HuH-7 (cell line): ENCODE measurements around the gene FBXO45.
A peak's percentile ranks its signal among the peaks of the same experiment; 100 is the strongest.
"Not testable (repeated sequence)": the region's sequence is repeated elsewhere in the genome, so short reads cannot be mapped to it uniquely, and the experiment has no call there.

ENCODE experiments used
- DNase-seq: peaks from one replicate; pipeline ENCODE4 v3.0.0; 2011; ENCODE audit warnings: low spot score

FBXO45 gene, protein sequence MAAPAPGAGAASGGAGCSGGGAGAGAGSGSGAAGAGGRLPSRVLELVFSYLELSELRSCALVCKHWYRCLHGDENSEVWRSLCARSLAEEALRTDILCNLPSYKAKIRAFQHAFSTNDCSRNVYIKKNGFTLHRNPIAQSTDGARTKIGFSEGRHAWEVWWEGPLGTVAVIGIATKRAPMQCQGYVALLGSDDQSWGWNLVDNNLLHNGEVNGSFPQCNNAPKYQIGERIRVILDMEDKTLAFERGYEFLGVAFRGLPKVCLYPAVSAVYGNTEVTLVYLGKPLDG

DNA sequence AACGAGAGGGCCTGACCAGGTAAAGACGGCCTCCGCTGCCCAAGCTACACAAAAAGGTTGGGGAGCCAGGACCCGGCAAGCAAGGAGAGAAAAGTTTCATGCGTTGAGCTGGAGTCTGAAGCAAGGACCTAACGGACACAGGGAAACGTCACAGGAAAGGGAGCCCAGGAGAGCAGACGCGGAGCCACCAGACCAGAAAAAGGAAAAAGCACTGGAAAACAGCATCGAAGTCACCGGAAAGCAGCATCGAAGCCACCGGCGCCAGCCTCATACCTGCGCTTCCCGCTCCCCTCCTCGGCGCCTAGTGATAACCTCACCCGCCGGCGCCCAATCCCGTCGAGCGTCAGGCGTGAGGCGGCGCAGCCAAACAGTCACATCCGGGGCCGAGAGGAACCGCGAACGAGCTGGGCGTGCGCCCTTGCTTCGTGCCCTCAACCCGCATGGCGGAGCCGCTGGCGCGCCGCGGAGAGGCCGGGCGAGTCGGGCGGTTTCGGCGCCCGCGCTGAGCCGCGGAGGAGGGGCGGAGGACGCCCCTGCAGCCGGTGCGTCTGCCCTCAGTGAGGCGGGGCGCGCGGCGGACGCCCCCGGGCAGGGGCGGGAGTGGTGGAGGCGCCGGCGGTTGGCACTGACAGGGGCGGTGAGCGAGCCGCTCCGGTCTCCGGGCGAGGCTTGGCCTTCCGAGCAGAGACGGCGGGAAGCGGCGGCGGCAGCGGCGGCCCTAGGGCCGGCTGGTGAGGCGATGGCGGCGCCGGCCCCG is at the start of gene FBXO45, which contains the start of gene WDR53:
TSS of gene FBXO45 (plus strand) at position 415 of the 757 bp plus-strand sequence. CDS start at position 740, 325 bp downstream.
TSS of gene WDR53 (minus strand) at position 309 of the 757 bp plus-strand sequence. CDS start 7,079 bp downstream, outside the sequence.
- DNase-seq = peak; percentile 92

DNA sequence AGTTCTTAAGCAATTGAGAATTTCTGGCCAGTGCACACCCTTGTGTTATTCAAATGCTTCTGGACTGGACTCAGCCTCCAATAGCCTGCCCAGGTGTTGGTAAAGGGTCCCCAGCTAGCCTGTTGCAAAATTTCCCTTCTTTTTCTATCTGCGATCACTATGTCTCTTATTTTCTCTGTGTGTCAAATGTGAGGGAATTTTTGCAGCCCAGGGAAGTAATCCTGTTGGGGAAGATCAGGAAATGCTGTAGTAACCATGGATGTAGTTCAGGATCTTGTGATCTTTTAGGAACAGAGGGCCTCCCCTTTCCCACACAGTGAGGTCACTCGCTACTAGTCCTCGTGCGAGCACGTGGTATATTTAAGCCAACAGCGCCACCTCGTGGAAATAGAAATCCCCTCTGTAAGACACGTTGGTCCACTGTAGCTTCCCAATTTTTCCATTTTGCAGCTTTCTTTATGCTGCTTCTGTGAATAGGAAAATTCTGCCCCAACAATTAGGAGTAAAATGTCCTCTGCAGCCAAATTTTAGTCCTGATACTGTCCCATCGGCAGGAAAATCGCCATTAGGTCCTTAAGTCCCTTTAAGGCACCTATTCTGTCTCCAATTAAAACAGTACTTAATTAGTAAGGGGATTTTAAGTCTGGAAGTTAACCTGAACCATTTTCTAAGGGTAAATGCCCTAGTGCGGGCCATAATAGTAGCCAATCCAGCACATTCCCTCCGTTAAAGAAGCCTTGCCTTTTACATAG is 49.3 kb upstream of the FBXO45 start:
- peak; percentile 48 for DNase-seq

DNA sequence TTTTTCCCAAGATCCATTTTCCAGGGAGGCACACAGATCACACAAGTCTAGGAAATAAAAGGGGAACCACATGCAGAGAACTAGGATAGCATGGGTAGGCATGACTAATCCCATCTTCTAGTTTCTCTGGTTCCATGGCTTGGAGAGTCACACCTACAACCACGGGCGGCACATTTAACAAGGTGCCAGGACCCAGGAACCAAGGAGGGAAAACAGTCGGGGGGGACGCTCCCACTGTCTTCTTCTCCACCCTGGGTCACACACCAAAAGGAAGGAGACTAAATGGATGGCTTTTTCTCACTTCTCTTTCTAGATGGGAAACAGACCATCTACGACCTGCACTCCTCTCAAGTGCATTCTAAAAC is 48.8 kb upstream of the FBXO45 start:
- DNase-seq = no peak

DNA sequence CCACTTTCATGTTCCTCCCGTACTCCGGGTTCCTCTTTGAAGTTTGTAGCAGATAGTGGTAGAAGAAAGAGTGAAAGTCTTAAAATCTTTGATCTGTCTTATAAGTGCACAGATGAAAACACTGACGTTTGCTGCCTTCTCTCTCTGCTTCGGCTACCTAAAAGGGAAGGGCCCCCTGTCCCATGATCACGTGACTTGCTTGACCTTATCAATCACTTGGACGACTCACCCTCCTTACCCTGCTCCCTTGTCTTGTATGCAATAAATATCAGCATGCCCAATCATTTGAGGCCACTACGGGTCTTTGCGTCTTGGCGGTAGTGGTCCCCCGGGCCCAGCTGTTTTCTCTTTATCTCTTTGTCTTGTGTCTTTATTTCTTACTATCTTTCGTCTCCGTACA is 47.2 kb upstream of the FBXO45 start:
- DNase-seq = not testable (repeated sequence)

DNA sequence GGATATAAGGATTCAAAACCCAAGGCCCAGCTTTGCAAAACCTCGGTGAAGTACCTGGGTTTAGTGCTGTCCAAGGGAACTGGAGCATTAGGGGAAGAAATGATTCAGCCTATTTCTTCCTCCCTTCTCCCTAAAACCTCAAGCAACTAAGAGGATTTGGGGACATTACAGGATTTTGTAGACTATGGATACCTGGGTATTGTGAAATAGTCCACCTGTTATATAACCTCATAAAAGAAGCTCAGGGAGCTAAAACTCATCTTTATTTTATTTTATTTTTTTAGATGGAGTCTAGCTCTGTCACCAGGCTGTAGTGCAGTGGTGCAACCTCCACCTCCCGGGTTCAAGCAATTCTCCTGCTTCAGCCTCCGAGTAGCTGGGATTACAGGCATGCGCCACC is 44.6 kb upstream of the FBXO45 start:
- DNase-seq = no peak

DNA sequence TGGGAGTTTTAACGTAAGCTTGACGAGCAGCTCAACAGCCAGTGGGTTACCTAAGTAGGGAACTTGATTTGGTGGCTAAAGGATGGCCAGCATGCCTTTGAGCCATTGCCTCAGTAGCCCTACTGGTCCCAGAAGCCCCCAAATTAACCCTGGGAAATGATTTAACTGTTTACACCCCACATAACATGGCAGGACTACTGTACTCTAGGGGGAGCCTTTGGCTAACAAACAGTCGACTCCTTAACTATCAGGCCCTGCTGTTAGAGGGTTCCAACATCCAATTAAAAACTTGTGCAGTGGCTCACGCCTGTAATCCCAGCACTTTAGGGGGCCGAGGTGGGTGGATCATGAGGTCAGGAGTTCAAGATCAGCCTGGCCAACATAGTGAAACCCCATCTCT is 43.9 kb upstream of the FBXO45 start:
- no peak for DNase-seq

DNA sequence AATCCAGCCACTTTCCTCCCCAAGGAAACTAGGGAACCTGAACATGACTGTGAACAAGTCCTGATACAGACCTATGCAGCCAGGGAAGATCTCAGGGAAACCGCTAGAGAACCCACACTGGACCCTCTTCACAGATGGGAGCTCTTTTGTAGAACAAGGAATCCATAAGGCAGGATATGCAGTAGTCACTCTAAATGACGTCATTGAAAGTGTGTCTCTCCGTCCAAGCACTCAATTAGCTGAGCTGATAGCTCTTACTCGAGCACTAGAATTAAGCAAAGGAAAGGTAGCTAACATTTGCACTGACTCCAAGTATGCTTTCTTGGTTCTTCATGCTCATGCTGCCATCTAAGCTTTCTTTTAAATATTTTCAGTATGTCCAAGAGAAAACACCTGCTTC is 43.3 kb upstream of the FBXO45 start:
- no peak for DNase-seq

DNA sequence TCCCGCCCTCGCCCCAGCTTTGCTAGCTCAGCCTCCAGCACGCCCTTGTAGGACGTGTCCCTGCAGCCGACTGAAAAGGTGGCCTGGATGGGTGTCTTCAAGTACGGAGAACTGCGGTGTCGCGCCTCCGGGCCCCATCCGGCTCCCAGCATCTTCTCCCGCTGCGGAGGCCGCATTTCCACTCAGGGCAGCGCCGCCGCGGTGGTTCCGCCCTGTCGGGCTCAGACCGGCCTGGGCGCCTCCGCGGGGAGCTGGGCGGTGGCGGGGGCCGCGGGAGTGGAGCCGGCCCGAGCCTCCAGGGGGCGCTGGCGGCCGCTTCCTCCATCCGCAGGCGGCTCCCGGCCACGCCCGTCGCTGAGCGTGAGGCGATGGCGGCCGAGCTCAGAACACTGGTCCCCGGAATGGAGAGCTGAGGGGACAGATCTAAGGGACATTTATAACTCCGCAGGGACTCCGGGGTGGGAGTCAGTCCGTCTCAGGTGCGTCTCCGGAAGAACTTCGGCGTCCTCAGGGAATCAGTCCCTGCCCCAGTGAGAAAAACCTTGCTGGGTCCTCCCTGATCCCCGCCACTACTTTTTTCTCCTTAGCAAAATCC is 39.7 kb upstream of the FBXO45 start:
- DNase-seq = peak; percentile 79

DNA sequence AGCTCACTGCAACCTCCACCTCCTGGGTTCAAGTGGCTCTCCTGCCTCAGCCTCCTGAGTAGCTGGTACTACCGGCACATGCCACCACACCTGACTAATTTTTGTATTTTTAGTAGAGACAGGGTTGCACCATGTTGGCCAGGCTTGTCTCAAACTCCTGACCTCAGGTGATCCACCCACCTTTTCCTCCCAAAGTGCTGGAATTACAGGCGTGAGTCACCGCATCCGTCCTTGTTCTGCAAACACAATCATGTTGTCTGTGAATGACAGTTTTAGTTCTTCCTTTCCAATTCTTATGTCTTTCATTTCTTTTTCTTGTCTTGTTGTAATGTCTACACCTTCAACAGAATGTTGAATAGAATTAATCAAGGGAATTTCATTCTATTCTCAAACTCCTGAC is 37.0 kb upstream of the FBXO45 start:
- DNase-seq = no peak

DNA sequence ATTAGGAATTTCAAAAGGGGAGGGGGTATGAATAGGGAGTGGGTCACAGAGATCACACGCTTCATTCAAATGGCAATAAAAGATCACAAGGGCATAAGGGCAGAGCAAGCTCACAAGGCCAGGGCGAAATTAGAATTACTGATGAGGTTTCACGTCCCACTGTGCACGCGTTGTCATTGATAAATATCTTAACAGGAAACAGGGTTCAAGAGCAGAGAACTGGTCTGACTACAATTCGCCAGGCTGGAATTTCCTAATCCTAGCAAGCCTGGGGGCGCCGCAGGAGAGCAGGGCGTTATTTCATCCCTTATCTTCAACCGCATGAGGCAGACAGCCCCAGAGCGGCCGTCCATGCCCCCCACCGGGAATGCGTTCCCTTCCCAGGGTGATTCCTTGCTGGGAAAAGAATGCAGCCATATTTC is 35.2 kb upstream of the FBXO45 start:
- DNase-seq = no peak

DNA sequence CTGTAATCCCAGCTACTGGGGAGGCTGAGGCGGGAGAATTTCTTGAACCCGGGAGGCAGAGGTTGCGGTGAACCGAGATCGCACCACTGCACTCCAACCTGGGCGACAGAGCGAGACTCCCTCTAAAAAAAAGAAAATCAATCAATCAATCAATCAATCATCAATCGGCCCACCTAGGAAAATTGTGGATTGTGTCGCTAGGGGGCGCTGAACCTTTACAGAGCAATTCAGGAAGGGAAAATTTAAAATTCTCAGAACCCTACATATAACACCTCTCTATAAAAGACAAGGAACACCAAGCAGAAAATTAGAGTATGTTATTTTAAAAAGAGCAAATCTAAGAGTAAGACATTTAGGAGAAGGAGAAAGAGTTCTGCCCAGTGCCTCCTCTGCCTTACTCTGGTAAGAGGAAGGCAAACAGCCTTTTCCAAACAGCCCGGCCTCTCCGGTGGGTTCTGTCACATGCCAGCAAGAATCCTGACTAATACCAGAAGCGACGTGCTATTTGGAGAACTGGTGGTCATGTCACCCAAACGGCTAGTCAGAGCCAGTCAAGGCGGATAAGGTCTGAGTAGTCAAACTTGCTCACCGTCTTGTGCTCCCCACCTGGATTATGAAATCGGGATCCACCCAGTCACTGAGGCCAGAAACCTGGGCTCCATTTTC is 31.0 kb upstream of the FBXO45 start:
- DNase-seq = peak; percentile 45

DNA sequence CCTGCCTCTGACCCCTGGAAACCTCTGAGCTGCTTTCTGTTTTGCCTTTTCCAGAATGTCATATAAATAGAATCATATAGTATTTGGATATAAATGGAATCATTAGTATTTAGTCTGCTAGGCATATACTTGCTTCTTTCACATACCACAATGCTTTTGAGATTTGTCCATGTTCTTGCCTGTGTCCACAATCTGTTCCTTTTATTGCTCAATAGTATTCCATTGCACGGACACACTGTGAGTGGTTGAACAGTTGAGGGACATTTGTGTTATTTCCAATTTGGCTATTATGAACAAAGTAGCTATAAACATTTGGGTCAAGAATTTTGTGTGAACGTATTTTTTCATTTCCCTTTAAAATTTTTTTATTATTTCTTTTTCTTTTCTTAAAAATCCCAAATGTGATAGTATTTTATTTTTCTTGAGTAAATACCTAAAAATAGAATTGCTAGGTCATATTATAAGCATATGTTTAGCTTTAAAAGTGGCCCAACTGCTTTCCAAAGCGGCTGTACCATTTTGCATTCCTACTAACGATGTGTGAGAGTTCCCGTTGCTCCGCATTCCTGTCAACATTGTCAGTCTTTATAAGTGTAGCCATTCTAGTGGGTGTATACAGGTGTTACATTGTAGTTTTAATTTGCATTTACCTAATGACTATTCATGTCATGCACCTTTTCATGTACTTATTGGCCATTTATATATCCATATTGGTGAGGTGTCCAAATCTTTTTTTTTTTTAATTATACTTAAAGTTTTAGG is 26.6 kb upstream of the FBXO45 start:
- no peak for DNase-seq

DNA sequence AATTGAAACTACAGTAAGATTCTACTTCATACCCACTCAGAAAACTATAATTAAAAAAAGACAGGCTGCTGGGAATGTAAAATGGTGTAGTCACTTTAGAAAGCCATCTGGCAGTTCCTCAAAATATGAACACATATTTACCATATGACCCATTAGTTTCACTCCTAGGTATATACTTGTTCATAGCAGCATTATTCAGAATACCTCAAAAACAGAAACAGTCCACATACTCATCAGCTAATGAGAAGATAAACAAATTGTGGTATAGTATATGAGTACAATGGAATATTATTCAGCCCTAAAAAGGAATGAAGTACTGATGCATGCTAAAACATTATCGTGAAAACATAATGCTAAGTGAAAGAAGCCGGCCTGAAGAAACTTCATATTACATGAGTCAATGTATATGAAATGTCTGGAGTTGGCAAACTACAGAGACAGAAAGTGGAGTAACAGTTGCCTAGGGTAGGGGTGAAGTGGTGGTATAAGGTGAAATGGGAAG is 23.9 kb upstream of the FBXO45 start:
- no peak for DNase-seq

DNA sequence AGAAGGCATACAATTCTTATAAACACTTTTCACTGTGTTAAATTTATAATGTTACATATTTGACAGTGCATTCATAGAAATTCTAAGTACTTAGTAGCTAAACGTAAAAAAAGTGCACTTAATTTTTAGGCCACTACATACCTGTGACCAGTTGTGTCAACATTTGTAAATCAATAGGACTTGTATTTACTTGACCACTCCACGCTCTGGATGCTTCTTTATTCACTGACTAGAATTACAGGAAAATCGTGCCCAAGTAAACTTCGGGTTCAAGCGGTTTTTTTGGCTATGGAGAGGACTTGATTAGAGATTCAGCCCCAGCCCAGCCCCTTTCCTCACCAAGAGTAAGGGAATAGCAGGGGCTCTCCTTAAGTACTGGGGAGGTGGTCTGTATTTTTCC is 21.9 kb upstream of the FBXO45 start:
- DNase-seq = no peak

DNA sequence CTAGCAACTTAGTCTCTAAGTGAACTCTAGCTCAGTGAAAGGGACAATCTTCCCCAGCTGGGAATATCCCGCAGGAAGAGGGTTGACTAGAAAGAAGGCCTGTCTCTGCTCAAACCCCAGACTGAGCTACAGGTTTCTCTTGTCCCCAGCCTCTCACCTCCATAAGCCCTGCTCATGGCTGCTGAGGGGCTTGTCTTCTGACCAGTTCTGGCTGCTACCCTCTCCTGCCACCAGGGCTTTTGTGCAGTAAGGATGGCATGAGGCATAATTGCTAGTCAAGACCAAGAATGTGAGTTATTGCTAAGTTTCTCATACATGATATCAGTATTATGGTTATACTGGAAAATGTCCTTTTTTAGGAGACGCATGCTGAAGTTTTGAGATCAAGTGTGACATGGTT is 21.4 kb upstream of the FBXO45 start:
- DNase-seq = no peak

DNA sequence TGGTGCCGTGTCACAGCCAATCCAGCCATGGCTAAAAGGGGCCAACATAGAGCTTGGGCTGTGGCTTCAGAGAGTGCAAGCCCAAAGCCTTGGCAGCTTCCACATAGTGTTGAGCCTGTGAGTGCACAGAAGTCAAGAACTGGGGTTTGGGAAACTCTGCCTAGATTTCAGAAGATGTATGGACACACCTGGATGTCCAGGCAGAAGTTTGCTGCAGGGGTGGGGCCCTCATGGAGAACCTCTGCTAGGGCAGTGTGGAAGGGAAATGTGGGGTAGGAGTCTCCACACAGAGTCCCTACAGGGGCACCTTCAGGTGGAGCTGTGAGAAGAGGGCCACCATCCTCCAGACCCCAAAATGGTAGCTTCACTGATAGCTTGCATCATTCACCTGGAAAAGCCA is 19.1 kb upstream of the FBXO45 start:
- DNase-seq = not testable (repeated sequence)

DNA sequence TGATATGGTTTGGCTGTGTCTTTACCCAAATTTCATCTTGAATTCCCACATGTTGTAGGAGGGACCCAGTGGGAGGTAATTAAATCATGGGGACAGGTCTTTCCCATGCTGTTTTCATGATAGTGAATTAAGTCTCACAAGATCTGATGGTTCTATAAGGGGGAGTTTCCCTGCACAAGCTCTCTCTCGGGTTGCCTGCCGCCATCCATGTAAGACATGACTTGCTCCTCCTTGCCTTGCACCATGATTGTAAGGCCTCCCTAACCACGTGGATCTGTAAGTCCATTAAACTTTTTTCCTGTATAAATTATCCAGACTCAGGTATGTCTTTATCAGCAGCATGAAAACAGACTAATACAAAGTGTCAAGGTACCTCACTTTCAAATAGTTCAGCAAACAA is 18.3 kb upstream of the FBXO45 start:
- not testable (repeated sequence) for DNase-seq

DNA sequence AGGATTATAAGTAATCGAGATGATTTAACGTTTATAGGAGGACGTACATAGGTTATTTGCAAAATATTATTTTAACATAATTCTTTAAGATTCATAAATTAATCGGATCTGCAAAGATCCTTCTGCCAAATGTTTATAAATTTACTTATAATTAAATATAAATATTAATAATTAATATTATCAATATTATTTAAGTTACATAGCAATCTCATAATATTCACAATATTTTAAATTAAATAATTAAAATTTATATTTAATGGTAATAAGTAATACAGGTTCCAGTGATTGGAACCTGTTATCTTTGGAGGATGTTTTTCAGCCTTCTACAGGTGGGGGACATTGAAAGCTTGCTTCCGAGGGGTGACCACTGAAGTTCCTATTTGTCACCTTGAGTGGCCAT is 16.2 kb upstream of the FBXO45 start:
- DNase-seq = no peak

DNA sequence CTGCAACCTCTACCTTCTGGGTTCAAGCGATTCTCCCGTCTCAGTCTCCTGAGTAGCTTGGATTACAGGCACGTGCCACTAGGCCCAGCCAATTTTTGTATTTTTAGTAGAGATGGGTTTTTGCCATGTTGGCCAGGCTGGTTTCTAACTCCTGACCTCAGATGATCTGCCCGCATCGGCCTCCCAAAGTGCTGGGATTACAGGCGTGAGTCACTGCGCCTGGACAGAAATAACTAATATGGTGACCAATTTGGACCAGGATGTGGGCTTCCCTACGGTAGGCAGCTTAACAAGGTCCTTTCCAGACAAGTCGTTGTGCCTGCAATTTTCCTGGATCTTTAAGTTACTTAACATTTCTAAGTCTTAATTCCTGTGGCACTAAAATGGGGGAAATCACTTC is 14.9 kb upstream of the FBXO45 start:
- no peak for DNase-seq

DNA sequence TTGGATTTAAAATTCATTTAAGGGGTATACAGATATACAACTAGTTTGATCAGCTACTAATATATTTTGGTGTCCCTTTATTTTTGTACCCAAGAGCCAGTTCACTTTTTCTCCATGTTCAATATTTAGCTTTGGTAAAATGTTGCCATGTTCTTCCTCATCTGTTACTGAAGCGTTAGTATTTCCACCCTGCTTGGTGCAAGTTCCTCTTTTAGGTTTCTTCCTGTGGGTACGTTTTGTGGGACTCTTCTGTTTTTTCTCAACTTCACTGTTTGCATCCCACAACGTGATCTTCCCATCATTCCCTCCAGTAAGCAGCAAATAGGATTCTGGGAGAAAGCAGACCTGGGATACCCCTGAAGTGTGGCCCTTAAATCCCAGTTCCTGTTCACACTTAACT is 14.3 kb upstream of the FBXO45 start:
- DNase-seq = no peak

DNA sequence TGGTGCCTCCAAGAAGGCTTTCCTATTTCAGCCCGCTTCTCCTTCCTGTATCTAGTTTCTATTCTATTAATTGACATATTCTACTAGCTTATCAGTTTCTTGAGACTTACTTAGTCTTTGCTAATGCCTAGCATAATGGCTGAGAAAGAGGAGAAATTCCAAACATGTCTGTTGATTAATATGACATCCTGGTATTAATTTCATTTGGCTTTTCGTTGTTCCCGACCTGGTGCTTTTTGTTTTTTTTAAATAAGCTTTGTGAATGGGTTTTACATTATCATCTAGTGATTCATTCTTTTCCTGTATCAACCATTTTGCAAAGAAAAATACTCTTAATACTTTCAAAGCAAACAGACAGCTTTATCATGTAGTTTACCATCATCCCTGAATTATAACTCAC is 13.2 kb upstream of the FBXO45 start:
- no peak for DNase-seq
